Esophagus squamous epithelium (tissue), 5 donors: Measurements from ENCODE around the gene MTA1. TPM values are rescaled to one million over a fixed set of nuclear protein-coding genes. Genes with fewer than 3 reads are reported as not detected.

ENCODE experiments used
- DNase-seq: peaks from one replicate; lab custom pipeline; 2025; lab: John Stamatoyannopoulos, UW
- H3K27ac ChIP-seq, 4 donors: fragments of 200-600 bp; sonication (generic); one replicate each; pipeline ENCODE4 v1.5.1; 2016 to 2019; ENCODE audit warnings: mild to moderate bottlenecking in 1 of 4
- H3K27me3 ChIP-seq, 4 donors: fragments of 200-600 bp; sonication (generic); 1 replicate in 3 of 4; 2 replicates in 1 of 4; pipeline versions ENCODE4 v1.5.1 to v1.6.0; 2017 to 2021; ENCODE audit warnings: antibody characterized with exemption in 1 of 4
- H3K36me3 ChIP-seq, 3 donors: fragments of 200-600 bp; sonication (generic); one replicate each; pipeline ENCODE4 v1.5.1; 2016 to 2019
- H3K4me1 ChIP-seq, 3 donors: fragments of 200-600 bp; sonication (generic); one replicate each; pipeline ENCODE4 v1.5.1; 2017 to 2019
- H3K4me3 ChIP-seq, 4 donors: fragments of 200-600 bp; sonication (generic); 1 replicate in 3 of 4; 2 replicates in 1 of 4; pipeline ENCODE4 v1.5.1; 2016 to 2019; ENCODE audit warnings: mild to moderate bottlenecking in 2 of 4, moderate library complexity in 1 of 4
- H3K9me3 ChIP-seq, 3 donors: fragments of 200-600 bp; sonication (generic); one replicate each; pipeline ENCODE4 v1.5.1; 2016 to 2019
- POLR2A ChIP-seq, 4 donors: fragments of 450-650 bp; IDR thresholded peaks; one replicate each; pipeline ENCODE4 v1.6.1; 2017; ENCODE audit warnings: antibody characterized with exemption in 4 of 4, mild to moderate bottlenecking in 4 of 4, moderate library complexity in 3 of 4
- WGBS, 2 donors: methylation state at CpG; one replicate each; pipeline ENCODE4 v1.1.5; 2018; 5-methylcytosine and 5-hydroxymethylcytosine counted together
- intact Hi-C: fragments of 100-400 bp; cut with DNase I; formaldehyde crosslinking; loops from one replicate; pipeline ENCODE4 v1.15.0; 2022
- total RNA-seq, 4 donors: library from RNA; depleted of rRNA; stranded (reverse); fragments of >200 nt; gene quantifications; one replicate each; pipeline ENCODE4 v1.1.0, GENCODE V29; 2016
- TF ChIP-seq, protein P1 (sequence below), 6 experiments: fragments of 450-650 bp in 4 of 6; fragments of 200-600 bp in 2 of 6; sonication (generic) in 2 of 6; IDR thresholded peaks; one replicate each; pipeline ENCODE4 v1.5.1; 2016 to 2019; ENCODE audit warnings: antibody characterized with exemption in 6 of 6, mild to moderate bottlenecking in 4 of 6, moderate library complexity in 4 of 6
- donor health status: DM: yes; HTN: yes; CAD: no.

Gene MTA1
- total RNA-seq, 4 donors from 2014 or later = 19.9 to 64.7 (median 39.6) TPM

DNA sequence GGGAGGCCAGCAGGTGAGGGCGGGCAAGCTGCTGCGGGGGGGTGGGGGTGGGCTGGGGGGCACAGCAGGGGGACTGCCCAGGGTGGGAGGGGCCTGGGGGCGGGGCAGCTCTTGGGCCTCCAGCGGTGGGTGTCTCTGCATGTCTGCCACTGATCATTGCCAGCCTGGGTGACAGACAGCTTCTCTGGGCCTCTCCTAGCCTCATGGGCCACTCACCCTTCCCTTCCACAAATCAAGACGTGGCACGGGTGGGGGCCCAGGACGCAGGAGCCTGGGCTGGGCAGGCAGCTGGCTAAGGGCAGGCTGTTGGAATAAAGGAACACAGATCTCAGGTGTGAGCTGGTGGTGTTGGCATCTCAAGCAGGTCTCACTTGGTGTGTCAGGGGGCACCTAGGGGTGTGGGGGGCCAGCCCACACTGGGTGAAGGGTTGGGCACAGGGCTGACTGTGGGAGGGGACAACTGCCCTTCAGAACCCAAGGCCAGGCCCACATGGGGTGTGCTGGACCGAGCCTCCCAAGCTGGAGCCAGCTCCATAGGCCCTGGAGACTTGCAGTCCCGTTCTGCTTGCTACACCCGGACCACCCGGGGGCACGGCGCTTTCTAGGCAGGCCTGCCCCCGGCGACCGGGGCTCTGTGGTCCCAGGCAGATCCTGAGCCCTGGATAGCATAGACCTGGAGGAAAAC lies 74.4 kb downstream of the MTA1 start:
- no peak for DNase-seq
- Histone ChIP-seq H3K4me1 (peaks cover 10 to 39% (median 21%) of the 10 kb centered on the region in 3 donors), H3K27me3 (no peaks in the 10 kb centered on the region), H3K4me3 (no peak overlapping the region), H3K9me3 (no peaks in the 10 kb centered on the region), H3K27ac (no peak overlapping the region), H3K36me3 (peaks cover 0 to 12% (median 0%) of the 10 kb centered on the region in 3 donors)
- intact Hi-C loops = no loop called here
- TF ChIP-seq, protein P1, sequence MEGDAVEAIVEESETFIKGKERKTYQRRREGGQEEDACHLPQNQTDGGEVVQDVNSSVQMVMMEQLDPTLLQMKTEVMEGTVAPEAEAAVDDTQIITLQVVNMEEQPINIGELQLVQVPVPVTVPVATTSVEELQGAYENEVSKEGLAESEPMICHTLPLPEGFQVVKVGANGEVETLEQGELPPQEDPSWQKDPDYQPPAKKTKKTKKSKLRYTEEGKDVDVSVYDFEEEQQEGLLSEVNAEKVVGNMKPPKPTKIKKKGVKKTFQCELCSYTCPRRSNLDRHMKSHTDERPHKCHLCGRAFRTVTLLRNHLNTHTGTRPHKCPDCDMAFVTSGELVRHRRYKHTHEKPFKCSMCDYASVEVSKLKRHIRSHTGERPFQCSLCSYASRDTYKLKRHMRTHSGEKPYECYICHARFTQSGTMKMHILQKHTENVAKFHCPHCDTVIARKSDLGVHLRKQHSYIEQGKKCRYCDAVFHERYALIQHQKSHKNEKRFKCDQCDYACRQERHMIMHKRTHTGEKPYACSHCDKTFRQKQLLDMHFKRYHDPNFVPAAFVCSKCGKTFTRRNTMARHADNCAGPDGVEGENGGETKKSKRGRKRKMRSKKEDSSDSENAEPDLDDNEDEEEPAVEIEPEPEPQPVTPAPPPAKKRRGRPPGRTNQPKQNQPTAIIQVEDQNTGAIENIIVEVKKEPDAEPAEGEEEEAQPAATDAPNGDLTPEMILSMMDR (IDR thresholded peaks at IDR 0.05) = no peak
- TF ChIP-seq POLR2A (IDR thresholded peaks at IDR 0.05) = no peak
- WGBS, 2 donors = 60% methylated on average over 1 of the region's 16 CpGs; no CpG with 5 or more reads in 1 of the 2 donors

DNA sequence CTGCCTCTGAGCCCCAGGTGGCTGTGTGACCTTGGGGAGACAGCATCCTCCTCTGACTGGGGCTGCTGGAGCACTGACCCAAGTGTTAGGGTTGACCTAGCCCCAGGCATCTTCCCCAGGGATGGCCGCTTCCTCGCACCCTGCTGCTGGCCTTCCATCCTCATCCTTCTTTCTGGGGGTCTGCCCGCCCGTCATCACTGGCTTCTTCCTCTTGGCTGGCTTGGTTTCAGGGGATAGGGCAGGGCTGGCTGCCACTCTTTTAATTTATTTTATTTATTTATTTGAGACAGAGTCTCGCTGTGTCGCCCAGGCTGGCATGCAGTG lies 74.9 kb downstream of the MTA1 start:
- Histone ChIP-seq H3K9me3 (no peaks in the 10 kb centered on the region), H3K27ac (no peak overlapping the region), H3K4me1 (peaks cover 5 to 39% (median 16%) of the 10 kb centered on the region in 3 donors), H3K27me3 (no peaks in the 10 kb centered on the region), H3K36me3 (peaks cover 0 to 12% (median 0%) of the 10 kb centered on the region in 3 donors), H3K4me3 (no peak overlapping the region)
- no peak for DNase-seq
- WGBS, 2 donors = 92 to 94% methylated on average over 6 of the region's 6 CpGs
- TF ChIP-seq, protein P1 (IDR thresholded peaks at IDR 0.05) = no peak
- no peak for TF ChIP-seq POLR2A (IDR thresholded peaks at IDR 0.05)
- intact Hi-C loops = no loop called here

DNA sequence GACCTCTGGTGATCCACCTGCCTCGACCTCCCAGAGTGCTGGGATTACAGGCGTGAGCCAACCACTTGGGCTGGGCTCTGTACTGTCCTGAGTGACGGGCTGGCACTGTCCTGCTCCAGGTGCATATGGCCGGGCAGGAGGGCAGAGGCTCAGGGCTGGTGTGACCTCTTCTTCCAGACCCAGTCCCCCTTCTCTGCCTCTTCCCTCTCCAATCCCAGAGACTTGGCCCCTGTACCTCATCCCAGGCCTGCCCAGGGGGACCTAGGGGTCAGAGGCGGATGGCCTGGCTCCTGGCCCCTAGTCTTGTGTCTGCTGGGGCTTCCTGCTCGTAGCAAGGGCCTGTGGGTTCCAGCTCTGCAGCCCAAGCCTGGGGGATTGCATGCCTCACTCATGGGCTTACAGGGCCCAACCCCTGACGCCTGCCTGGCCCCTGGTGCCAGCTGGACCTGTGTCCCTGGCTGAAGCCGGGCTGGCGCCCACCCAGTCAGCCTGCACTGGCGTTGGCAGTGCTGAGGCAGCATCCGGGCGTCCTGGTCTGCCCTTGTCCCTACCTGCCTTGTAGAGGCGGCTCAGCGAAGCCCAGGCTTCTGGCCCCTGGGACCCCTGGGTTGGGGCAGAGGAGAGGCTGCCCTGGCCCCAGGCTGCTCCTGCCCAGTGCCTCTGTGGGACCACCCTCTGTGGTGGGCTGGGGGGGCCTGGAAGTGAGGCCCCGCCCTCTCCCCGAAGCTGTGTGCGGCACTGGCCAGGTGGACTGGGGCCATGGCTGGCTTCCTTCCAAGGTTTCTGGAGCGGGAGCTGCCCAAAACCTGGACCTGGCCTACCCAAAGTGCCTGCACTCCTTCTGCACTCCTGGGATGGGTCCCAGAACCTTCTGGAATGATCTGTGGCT lies 75.7 kb downstream of the MTA1 start:
- 91 to 92% methylated on average over 2 to 4 of the region's 18 CpGs for WGBS, 2 donors
- DNase-seq = no peak
- Histone ChIP-seq H3K4me3 (no peak overlapping the region), H3K36me3 (peaks cover 0 to 12% (median 0%) of the 10 kb centered on the region in 3 donors), H3K27ac (no peak overlapping the region), H3K4me1 (peaks cover 5 to 37% (median 9%) of the 10 kb centered on the region in 3 donors), H3K27me3 (no peaks in the 10 kb centered on the region), H3K9me3 (no peaks in the 10 kb centered on the region)
- no peak for TF ChIP-seq POLR2A (IDR thresholded peaks at IDR 0.05)
- TF ChIP-seq, protein P1 (IDR thresholded peaks at IDR 0.05) = no peak
- intact Hi-C loops = no loop called here

DNA sequence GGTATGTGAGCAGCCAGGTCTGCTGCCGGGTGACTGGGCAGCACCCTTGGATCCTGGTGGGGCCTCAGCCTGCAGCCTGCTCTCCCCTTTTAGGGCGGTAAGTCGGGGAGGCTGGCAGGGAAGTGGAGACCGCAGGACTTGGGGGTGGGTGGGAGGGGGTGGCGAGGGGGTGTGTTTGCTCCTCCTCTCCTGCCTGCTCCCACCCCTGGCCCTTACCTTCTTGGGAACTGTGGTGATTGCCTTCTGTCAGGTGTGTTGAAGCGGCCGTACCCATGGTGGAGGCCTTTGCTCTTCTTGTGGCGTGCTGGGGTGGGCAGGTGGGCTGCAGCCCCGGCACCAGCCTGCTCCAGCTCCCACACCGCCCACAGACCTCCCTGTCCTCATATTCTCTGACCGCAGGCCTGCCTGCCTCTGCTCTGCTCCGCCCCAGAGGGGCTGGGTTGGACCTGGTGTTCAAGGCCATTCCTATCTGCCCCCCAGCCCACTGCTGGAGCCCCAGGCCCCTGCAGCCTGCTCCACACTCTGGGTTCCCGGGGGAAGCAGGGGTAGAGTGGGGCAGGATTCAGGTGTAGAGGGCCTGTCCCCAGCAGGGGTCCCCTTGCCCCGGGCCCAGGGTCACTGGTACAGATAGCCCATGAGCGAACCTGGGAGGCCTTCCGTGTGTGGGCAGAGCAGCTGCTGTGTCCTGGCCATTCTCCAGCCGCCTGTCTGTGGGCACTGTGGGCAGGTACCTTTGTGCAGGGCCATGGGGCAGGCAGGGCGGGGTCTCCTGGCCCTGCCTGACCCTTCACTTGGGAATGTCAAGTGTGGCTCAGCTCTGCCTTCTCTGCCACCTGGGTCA lies 76.6 kb downstream of the MTA1 start:
- no peak for TF ChIP-seq POLR2A (IDR thresholded peaks at IDR 0.05)
- TF ChIP-seq, protein P1 (IDR thresholded peaks at IDR 0.05) = no peak
- H3K27ac ChIP-seq = no peak overlapping the region
- intact Hi-C loops = no loop called here
- DNase-seq = no peak
- peaks cover 0 to 12% (median 0%) of the 10 kb centered on the region in 3 donors for H3K36me3 ChIP-seq
- no peaks in the 10 kb centered on the region for H3K27me3 ChIP-seq
- 77 to 91% methylated on average over 6 to 9 of the region's 18 CpGs for WGBS, 2 donors
- H3K4me1 ChIP-seq = peaks cover 5 to 37% (median 8%) of the 10 kb centered on the region in 3 donors
- H3K9me3 ChIP-seq = no peaks in the 10 kb centered on the region
- H3K4me3 ChIP-seq = no peak overlapping the region
